Activated naive CD8-positive, alpha-beta T cell (primary cell): ENCODE measurements around the gene NSUN4.
A peak's percentile ranks its signal among the peaks of the same experiment; 100 is the strongest.

ENCODE experiments used
- H3K27ac Mint-ChIP-seq: one replicate; pipeline ENCODE4 v1.8.0; 2021; ENCODE audit warnings: mixed read lengths
- H3K27me3 Mint-ChIP-seq: one replicate; pipeline ENCODE4 v1.8.0; 2021; ENCODE audit warnings: mixed read lengths
- H3K36me3 Mint-ChIP-seq: one replicate; pipeline ENCODE4 v1.8.0; 2021; ENCODE audit warnings: mixed read lengths
- H3K4me1 Mint-ChIP-seq: one replicate; pipeline ENCODE4 v1.8.0; 2021; ENCODE audit warnings: low read depth, mixed read lengths
- H3K4me3 Mint-ChIP-seq: one replicate; pipeline ENCODE4 v1.8.0; 2021; ENCODE audit warnings: mild to moderate bottlenecking, mixed read lengths
- H3K9me3 Mint-ChIP-seq: one replicate; pipeline ENCODE4 v1.8.0; 2021; ENCODE audit warnings: low read depth, mixed read lengths

The NSUN4 gene

GRCh38 chr1:46370214-46370633 lies 29.6 kb downstream of the NSUN4 start:
- H3K4me3 Mint-ChIP-seq: no peak overlapping the region
- no peaks in the 10 kb centered on the region for H3K27me3 Mint-ChIP-seq

DNA sequence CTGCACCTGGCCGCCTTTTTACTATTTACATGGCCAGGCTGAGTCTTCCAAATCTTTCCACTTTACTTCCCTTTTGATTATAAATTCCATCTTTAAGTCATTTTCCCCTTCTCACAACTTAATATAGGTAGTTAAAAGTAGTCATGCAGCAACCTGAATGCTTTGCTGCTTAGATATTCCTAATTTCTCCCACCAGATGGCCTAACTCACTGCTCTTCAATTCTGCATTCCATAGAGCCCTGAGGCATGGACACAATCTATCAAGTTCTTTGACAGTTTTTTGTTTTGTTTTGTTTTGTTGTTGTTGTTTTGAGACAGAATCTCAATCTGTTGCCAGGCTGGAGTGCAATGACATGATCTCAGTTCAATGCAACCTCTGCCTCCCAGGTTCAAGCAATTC lies 31.8 kb downstream of the NSUN4 start:
- peaks cover 13% of the 10 kb centered on the region for H3K36me3 Mint-ChIP-seq
- H3K4me3 Mint-ChIP-seq: no peak overlapping the region
- no peaks in the 10 kb centered on the region for H3K4me1 Mint-ChIP-seq
- no peaks in the 10 kb centered on the region for H3K27me3 Mint-ChIP-seq
- no peaks in the 10 kb centered on the region for H3K9me3 Mint-ChIP-seq
- no peak overlapping the region for H3K27ac Mint-ChIP-seq

More at GRCh38 chr1:46370214-46370633, 29.6 kb downstream of the NSUN4 start:
- no peaks in the 10 kb centered on the region for H3K4me1 Mint-ChIP-seq
- no peak overlapping the region for H3K27ac Mint-ChIP-seq
- H3K36me3 Mint-ChIP-seq: peaks cover 13% of the 10 kb centered on the region
- no peaks in the 10 kb centered on the region for H3K9me3 Mint-ChIP-seq

DNA sequence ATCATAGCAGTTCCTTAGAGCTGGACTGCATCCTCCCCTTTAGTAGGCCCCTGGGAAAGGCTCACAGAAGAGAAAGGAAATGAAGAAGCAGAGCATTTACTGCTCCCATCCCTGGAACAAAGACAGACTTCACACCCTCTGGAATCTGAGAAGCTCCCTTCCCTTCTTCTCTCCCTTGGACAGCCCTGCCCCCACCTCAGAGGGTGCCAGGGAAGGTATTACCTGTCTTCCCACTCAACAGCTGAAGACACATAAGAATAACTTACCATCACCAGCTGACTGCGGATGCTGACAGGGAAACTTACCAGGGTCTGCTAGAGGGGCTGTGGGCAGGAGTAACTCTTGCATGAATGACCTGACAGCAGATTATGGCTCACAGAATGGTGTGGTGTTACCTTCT lies 39.4 kb downstream of the NSUN4 start:
- Mint-ChIP-seq H3K36me3 (peaks cover 6% of the 10 kb centered on the region), H3K27me3 (no peaks in the 10 kb centered on the region), H3K4me3 (no peak overlapping the region), H3K9me3 (peaks cover 4% of the 10 kb centered on the region), H3K4me1 (no peaks in the 10 kb centered on the region), H3K27ac (no peak overlapping the region)

GRCh38 chr1:46380508-46380907 lies 39.9 kb downstream of the NSUN4 start:
- Mint-ChIP-seq H3K27ac (no peak overlapping the region), H3K27me3 (no peaks in the 10 kb centered on the region), H3K4me3 (no peak overlapping the region), H3K36me3 (peaks cover 8% of the 10 kb centered on the region), H3K4me1 (no peaks in the 10 kb centered on the region), H3K9me3 (peaks cover 4% of the 10 kb centered on the region)

GRCh38 chr1:46393510-46393909 lies 52.9 kb downstream of the NSUN4 start:
- H3K27me3 Mint-ChIP-seq: peaks cover 8% of the 10 kb centered on the region
- peak overlapping the region; percentile 67 for H3K4me3 Mint-ChIP-seq
- peaks cover 5% of the 10 kb centered on the region for H3K9me3 Mint-ChIP-seq
- H3K27ac Mint-ChIP-seq: no peak overlapping the region
- H3K4me1 Mint-ChIP-seq: peaks cover 7% of the 10 kb centered on the region
- H3K36me3 Mint-ChIP-seq: peaks cover 10% of the 10 kb centered on the region

- peaks cover 8% of the 10 kb centered on the region for H3K27me3 Mint-ChIP-seq
- H3K9me3 Mint-ChIP-seq: peaks cover 5% of the 10 kb centered on the region
- peaks cover 7% of the 10 kb centered on the region for H3K4me1 Mint-ChIP-seq
- H3K27ac Mint-ChIP-seq: no peak within 1 kb of the TSS
- peaks cover 10% of the 10 kb centered on the region for H3K36me3 Mint-ChIP-seq
- H3K4me3 Mint-ChIP-seq: peak within 1 kb of the TSS; percentile 74
Observed at GRCh38 chr1:46394108-46394871, 53.7 kb downstream of the NSUN4 start, which contains the start of gene FAAH. Gene FAAH, plus strand, starts transcription at chr1:46394317. Its CDS starts 32 bp downstream, at chr1:46394349.

DNA sequence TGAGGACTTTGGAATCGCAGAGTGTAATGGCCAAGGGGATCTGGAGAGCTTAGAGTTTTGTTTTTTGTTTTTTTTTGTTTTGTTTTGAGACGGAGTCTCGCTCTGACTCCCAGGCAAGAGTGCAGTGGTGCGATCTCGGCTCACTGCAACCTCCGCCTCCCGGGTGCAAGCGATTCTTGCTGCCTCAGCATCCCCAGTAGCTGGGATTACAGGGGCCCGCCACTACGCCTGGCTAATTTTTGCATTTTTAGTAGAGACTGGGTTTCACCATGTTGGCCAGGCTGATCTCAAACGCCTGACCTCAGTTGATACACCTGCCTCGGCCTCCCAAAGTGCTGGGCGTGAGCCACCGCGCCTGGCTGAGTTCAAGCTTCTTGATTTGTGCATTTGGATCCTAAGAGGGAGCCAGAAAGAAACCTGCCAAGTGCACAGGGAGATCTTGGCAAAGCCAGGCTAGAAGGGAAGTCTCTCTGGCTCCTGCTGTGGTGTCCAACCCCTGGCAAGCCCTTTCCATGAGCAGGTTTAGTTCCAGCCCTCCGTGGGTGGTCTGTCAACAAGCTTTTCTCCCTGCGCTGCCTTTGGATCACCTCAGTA lies 54.4 kb downstream of the NSUN4 start:
- Mint-ChIP-seq H3K27me3 (peaks cover 8% of the 10 kb centered on the region), H3K4me1 (peaks cover 7% of the 10 kb centered on the region), H3K9me3 (peaks cover 5% of the 10 kb centered on the region), H3K27ac (no peak overlapping the region), H3K36me3 (peaks cover 7% of the 10 kb centered on the region), H3K4me3 (peak overlapping the region; percentile 74)

GRCh38 chr1:46396441-46397398 lies 56.1 kb downstream of the NSUN4 start:
- Mint-ChIP-seq H3K27me3 (peaks cover 8% of the 10 kb centered on the region), H3K27ac (no peak overlapping the region), H3K4me1 (peaks cover 11% of the 10 kb centered on the region), H3K36me3 (peaks cover 7% of the 10 kb centered on the region), H3K4me3 (no peak overlapping the region), H3K9me3 (peaks cover 5% of the 10 kb centered on the region)

- H3K27ac Mint-ChIP-seq: no peak overlapping the region
- H3K27me3 Mint-ChIP-seq: peaks cover 3% of the 10 kb centered on the region
- H3K4me1 Mint-ChIP-seq: peaks cover 7% of the 10 kb centered on the region
- no peaks in the 10 kb centered on the region for H3K9me3 Mint-ChIP-seq
- H3K36me3 Mint-ChIP-seq: no peaks in the 10 kb centered on the region
- no peak overlapping the region for H3K4me3 Mint-ChIP-seq
Observed at GRCh38 chr1:46399307-46399706, 58.7 kb downstream of the NSUN4 start.

GRCh38 chr1:46400421-46400820 lies 59.8 kb downstream of the NSUN4 start:
- Mint-ChIP-seq H3K4me1 (peaks cover 3% of the 10 kb centered on the region), H3K9me3 (no peaks in the 10 kb centered on the region), H3K4me3 (no peak overlapping the region), H3K27ac (no peak overlapping the region), H3K27me3 (no peaks in the 10 kb centered on the region), H3K36me3 (no peaks in the 10 kb centered on the region)

GRCh38 chr1:46401154-46401913 lies 60.7 kb downstream of the NSUN4 start:
- H3K4me3 Mint-ChIP-seq: no peak overlapping the region
- no peaks in the 10 kb centered on the region for H3K36me3 Mint-ChIP-seq
- peaks cover 3% of the 10 kb centered on the region for H3K4me1 Mint-ChIP-seq
- no peak overlapping the region for H3K27ac Mint-ChIP-seq
- no peaks in the 10 kb centered on the region for H3K27me3 Mint-ChIP-seq
- H3K9me3 Mint-ChIP-seq: no peaks in the 10 kb centered on the region

- H3K27me3 Mint-ChIP-seq: no peaks in the 10 kb centered on the region
Observed at GRCh38 chr1:46401964-46402626, 61.5 kb downstream of the NSUN4 start.

GRCh38 chr1:46403916-46404315 lies 63.3 kb downstream of the NSUN4 start:
- no peak overlapping the region for H3K4me3 Mint-ChIP-seq
- H3K36me3 Mint-ChIP-seq: no peaks in the 10 kb centered on the region
- H3K27me3 Mint-ChIP-seq: no peaks in the 10 kb centered on the region
- H3K9me3 Mint-ChIP-seq: no peaks in the 10 kb centered on the region
- H3K4me1 Mint-ChIP-seq: peaks cover 3% of the 10 kb centered on the region
- no peak overlapping the region for H3K27ac Mint-ChIP-seq

More at GRCh38 chr1:46401964-46402626, 61.5 kb downstream of the NSUN4 start:
- Mint-ChIP-seq H3K4me1 (peaks cover 3% of the 10 kb centered on the region), H3K9me3 (no peaks in the 10 kb centered on the region), H3K4me3 (no peak overlapping the region), H3K27ac (no peak overlapping the region), H3K36me3 (no peaks in the 10 kb centered on the region)
